Stimulated activated CD8-positive, alpha-beta memory T cell treated with anti-CD3 and anti-CD28 coated beads, Interleukin-7, amount 100 ng/mL, for 48 hours (primary cell): ENCODE results near the gene SLC38A9.
"Not testable (repeated sequence)": the region's sequence is repeated elsewhere in the genome, so short reads cannot be mapped to it uniquely, and the experiment has no call there.

Source experiments
- DNase-seq, 2 donors: peaks; one replicate each; pipeline ENCODE4 v3.0.0-alpha.2; 2020; ENCODE audit warnings: low read depth in 1 of 2; ENCODE audit errors: extremely low read depth in 1 of 2

The SLC38A9 gene

GRCh38 chr5:55711507-55712022, 559 bp downstream of the SLC38A9 start:
- no peak for DNase-seq

GRCh38 chr5:55708732-55709131, 3.4 kb downstream of the SLC38A9 start:
- no peak for DNase-seq

- no peak for DNase-seq
Observed at GRCh38 chr5:55706230-55706629, 5.9 kb downstream of the SLC38A9 start.

GRCh38 chr5:55702598-55703345, 9.4 kb downstream of the SLC38A9 start:
- DNase-seq: no peak

- DNase-seq: no peak
Observed at GRCh38 chr5:55701462-55702103, 10.5 kb downstream of the SLC38A9 start.

- DNase-seq: no peak
Observed at GRCh38 chr5:55700745-55701144, 11.4 kb downstream of the SLC38A9 start.

- DNase-seq: no peak
Observed at GRCh38 chr5:55699041-55699688, 13.0 kb downstream of the SLC38A9 start.

GRCh38 chr5:55696704-55697103, 15.4 kb downstream of the SLC38A9 start:
- DNase-seq: not testable (repeated sequence)

GRCh38 chr5:55694152-55694830, 17.8 kb downstream of the SLC38A9 start:
- no peak for DNase-seq

GRCh38 chr5:55692509-55692908, 19.6 kb downstream of the SLC38A9 start:
- no peak for DNase-seq

GRCh38 chr5:55692106-55692417, 20.1 kb downstream of the SLC38A9 start:
- no peak for DNase-seq

GRCh38 chr5:55691265-55692105, 20.6 kb downstream of the SLC38A9 start:
- DNase-seq: no peak

GRCh38 chr5:55682071-55682470, 30.1 kb downstream of the SLC38A9 start:
- DNase-seq: no peak

- DNase-seq: no peak
Observed at GRCh38 chr5:55681301-55681700, 30.8 kb downstream of the SLC38A9 start.

GRCh38 chr5:55680353-55680752, 31.8 kb downstream of the SLC38A9 start:
- no peak for DNase-seq

GRCh38 chr5:55679556-55679955, 32.6 kb downstream of the SLC38A9 start:
- no peak for DNase-seq

GRCh38 chr5:55675119-55675518, 37.0 kb downstream of the SLC38A9 start:
- no peak for DNase-seq

GRCh38 chr5:55674340-55674739, 37.8 kb downstream of the SLC38A9 start:
- no peak for DNase-seq

- no peak for DNase-seq
Observed at GRCh38 chr5:55672477-55672911, 39.6 kb downstream of the SLC38A9 start.

- no peak for DNase-seq
Observed at GRCh38 chr5:55671975-55672374, 40.1 kb downstream of the SLC38A9 start.
